Astrocyte of the spinal cord (primary cell): ENCODE measurements around the gene LIPT2.

Experiments
- DNase-seq: peaks from one replicate; pipeline ENCODE4 v3.0.0; 2011; ENCODE audit warnings: low read depth, low spot score
- H3K4me3 ChIP-seq: 2 replicates; pipeline ENCODE4 v1.5.1; 2011; ENCODE audit warnings: low read depth, mild to moderate bottlenecking, low read length, moderate library complexity
- in situ Hi-C: cut with HindIII; loops from 2 replicates; pipeline ENCODE4 v1.10.0; 2017; ENCODE audit warnings: low sequenced_read_pairs
- TF ChIP-seq, protein P1 (sequence below): IDR thresholded peaks from 2 replicates; pipeline ENCODE4 v1.5.1; 2012; ENCODE audit warnings: low read depth, mild to moderate bottlenecking, low read length, inconsistent platforms

LIPT2 gene

DNA sequence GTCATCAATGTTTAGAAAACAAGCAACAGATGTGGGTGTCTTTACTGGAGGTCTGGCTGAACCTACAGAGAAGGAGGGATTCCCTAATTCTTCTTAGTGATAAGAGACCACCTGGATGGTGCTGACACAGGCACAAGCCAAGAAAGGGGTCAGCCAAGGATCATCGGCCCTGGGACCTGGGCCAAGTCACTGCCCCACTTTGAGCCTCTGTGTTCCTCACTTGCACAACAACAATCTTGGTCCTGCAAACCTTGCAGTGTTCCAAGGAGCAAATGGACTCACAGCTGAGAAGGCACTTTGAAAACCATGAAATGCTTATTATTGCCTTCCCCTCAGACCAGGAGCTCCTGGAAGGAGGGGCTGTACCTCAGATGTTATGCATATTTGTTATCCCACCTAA lies 19.2 kb downstream of the LIPT2 start:
- in situ Hi-C loops, result no loop called here

DNA sequence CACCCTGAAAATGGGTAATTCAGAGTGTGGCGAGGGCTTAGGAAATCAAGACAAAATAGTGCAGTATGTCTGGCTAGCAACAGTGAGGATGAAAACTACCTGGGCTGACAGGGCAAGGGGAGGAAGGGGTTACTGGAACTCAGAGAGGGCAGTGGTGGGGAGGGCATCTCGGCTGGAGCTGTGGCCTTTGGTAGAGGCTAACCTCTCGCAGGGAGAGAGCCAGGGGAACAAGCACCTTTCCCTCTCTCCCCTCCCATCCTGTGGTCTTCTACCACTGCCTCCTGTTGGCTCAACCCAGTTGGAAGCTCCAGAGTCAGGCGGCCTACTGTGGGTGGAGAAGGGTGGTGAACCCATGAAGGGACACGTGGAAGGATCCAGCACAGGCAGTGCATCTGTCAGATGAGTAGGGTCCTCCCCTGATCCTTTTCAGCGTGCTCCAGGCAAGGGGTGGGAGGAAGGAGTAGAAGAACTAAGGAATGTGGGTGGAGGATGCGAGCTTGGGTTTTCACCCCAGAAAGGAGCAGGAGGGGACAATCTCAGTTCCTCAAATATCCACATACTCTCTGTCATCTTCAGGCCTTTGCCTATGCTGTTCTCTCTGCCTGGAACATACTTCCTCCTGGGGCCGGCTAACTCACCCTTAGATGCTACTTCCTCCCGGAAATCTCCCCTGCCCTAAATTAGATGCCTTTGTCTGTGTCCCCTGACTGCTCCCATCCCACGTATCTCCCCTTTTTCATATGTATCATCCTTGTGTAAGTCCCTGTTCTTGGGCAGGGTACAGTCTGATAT lies 19.9 kb downstream of the LIPT2 start:
- DNase-seq, result no peak
- in situ Hi-C loops, result no loop called here
- no peak overlapping the region for H3K4me3 ChIP-seq
- TF ChIP-seq, protein P1, sequence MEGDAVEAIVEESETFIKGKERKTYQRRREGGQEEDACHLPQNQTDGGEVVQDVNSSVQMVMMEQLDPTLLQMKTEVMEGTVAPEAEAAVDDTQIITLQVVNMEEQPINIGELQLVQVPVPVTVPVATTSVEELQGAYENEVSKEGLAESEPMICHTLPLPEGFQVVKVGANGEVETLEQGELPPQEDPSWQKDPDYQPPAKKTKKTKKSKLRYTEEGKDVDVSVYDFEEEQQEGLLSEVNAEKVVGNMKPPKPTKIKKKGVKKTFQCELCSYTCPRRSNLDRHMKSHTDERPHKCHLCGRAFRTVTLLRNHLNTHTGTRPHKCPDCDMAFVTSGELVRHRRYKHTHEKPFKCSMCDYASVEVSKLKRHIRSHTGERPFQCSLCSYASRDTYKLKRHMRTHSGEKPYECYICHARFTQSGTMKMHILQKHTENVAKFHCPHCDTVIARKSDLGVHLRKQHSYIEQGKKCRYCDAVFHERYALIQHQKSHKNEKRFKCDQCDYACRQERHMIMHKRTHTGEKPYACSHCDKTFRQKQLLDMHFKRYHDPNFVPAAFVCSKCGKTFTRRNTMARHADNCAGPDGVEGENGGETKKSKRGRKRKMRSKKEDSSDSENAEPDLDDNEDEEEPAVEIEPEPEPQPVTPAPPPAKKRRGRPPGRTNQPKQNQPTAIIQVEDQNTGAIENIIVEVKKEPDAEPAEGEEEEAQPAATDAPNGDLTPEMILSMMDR, result no peak

More for the DNA sequence above, 19.2 kb downstream of the LIPT2 start:
- no peak for DNase-seq
- no peak overlapping the region for H3K4me3 ChIP-seq
- TF ChIP-seq, protein P1, result no peak

DNA sequence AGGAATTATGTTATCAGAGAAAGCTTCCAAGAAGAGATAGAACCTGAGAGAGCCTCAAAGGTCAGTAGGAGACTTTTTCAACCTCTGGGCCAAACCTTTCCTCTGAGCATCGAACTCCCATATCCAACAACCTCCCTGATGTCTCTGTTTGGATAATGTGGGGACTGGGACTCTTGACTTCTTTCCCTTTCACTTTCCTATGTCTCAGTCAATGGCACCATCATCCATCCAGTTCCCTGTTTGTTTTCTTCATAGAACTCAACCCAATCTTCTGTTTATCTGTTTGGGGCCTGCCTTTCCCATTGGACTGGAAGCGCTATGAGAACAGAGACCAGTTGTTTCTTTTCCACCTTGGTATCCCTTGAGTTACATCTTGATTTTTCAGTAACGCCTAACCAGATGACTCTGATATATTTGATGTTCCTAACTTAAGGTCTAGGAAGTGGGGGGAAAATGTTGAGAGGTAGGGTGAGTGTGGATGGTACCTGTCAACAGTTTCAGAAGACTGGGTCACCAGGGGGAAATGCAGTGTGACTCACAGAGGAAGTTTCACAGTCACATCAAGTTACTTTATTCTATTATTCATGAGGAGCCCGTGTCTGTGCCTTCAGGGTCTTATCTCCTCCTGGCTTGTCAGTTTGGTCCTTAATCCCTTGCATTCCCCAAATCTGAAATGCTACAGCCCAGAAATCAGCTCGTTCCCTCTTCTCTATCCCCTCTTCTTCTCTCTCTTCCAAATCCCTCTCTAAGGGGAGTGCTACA lies 21.7 kb downstream of the LIPT2 start:
- H3K4me3 ChIP-seq, result no peak overlapping the region
- in situ Hi-C loops, result no loop called here
- no peak for DNase-seq
- TF ChIP-seq, protein P1, result no peak

DNA sequence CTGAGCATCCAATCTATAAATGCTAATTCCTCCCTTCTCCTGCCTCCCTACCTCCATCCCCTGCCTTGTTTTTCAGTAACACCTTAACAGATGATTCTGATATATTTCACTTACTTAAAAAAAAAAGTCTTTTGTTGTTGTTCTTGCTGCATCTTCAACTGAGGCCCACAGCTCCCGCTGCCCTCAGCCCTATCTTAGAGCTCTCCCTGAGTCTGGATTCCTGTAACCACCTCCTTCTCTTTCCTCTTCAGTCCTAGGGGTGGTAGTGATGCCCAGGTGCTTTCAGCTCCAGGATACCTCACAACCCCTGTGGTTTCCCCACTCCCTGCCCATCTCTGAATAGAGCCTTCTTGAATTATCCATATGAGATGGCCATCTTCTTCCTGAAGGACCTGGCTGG lies 22.5 kb downstream of the LIPT2 start:
- DNase-seq, result no peak
- in situ Hi-C loops, result no loop called here
- H3K4me3 ChIP-seq, result no peak overlapping the region
- TF ChIP-seq, protein P1, result no peak

DNA sequence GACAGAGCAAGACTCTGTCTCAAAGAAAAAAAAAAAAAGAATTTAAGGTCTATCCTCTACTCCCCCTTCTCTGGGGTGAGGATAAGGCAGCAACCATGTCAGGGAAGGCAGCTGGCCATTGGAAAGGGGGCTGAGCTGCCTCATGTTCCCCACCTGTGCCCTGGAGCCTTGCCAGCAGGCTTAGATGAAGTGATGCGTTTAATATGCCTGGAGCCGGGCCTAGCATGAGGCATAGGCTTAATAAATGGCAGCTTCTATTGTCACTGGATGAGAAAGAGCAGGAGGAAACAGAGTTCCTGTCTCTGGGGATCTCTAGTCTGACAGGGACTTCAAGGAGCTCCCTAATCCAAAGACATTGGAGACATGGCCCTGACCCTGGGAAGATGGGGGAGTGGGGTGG lies 23.0 kb downstream of the LIPT2 start:
- DNase-seq, result no peak
- H3K4me3 ChIP-seq, result no peak overlapping the region
- in situ Hi-C loops, result no loop called here
- TF ChIP-seq, protein P1, result no peak

DNA sequence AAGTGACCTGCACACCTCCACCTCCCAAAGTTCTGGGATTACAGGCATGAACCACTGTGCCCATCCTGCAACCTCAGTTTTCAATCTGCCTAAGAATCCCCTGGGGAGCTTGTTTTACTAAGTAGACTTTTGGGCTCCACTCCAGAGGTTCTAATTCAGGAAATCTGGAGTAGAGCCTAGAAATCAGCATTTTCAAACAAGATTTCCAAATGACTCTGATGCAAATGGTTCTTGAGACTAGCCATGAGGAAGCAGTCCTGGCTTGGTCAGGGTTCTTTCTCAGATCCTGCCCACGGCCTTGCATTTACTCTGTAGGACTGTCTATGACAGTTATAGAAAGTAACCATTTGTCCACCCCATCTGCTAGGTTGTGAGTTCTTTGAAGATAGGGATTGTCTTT lies 24.6 kb downstream of the LIPT2 start:
- H3K4me3 ChIP-seq, result no peak overlapping the region
- DNase-seq, result no peak
- TF ChIP-seq, protein P1, result no peak
- in situ Hi-C loops, result no loop called here
